ENCODE measurements around the gene CALCA. TPM values are rescaled to one million over a fixed set of nuclear protein-coding genes. Genes with fewer than 3 reads are reported as not detected.

Gene CALCA
- total and polyA plus RNA-seq, 8 donors = 0.41 to 3.1 (median 2.3) TPM

DNA sequence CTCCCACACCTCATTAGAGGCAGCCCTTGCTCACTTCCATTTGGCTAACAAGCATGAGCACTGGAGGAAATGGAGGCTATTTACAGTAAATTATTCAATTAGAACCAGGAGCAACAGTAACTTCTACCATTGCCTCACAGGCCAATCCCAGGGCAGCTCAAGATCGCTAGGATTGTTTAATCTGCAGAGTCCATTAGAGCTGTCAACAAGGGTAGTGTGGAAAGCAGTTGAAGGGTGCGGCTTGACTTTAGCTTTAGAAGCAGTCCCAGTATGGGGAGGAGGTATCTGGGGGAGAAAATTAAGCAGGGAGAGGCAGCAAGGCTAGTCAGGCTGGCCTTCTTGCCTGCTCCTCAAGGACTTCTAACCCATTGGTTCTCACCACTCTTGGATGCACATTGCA is 41.8 kb downstream of the CALCA start:
- TF ChIP-seq CTCF (IDR thresholded peaks at IDR 0.05) = no peak
- no peak for ATAC-seq
- Histone ChIP-seq H3K27me3 (peaks cover 0 to 5% of the 10 kb centered on the region in 2 donors), H3K9me3 (peaks cover 0 to 3% of the 10 kb centered on the region in 2 donors), H3K4me3 (no peak overlapping the region), H3K27ac (no peak overlapping the region), H3K36me3 (no peaks in the 10 kb centered on the region), H3K4me1 (no peaks in the 10 kb centered on the region)
- DNase-seq = no peak
- intact Hi-C loops (cut with DNase I) = no loop called here

GRCh38 chr11:14927146-14927545 is 45.0 kb downstream of the CALCA start:
- Histone ChIP-seq H3K9me3 (peaks cover 0 to 3% of the 10 kb centered on the region in 2 donors), H3K27me3 (peaks cover 0 to 5% of the 10 kb centered on the region in 2 donors), H3K4me1 (no peaks in the 10 kb centered on the region), H3K4me3 (no peak overlapping the region), H3K27ac (no peak overlapping the region), H3K36me3 (no peaks in the 10 kb centered on the region)
- ATAC-seq = no peak
- no peak for TF ChIP-seq CTCF (IDR thresholded peaks at IDR 0.05)
- DNase-seq = no peak
- intact Hi-C loops (cut with DNase I) = no loop called here

DNA sequence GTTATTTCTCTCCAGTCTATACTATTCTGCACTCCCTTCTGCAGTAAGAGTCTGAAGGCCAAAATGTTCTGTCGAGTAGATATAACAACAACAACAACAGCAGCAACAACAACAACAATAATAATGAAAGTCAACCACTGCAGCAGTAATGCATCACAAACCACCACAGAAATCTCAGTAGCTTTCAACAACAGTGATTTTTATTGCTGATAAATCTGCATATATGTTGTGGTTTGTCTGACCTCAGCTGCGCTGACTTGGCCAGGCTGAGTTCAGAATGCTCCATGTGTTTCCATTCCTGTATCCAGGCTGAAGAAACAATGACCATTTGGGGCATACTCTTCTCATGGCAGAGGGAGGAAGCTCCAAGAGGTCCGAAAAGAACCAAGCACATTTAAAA is 47.8 kb downstream of the CALCA start:
- TF ChIP-seq CTCF (IDR thresholded peaks at IDR 0.05) = no peak
- no peak overlapping the region for H3K4me3 ChIP-seq
- H3K4me1 ChIP-seq = no peaks in the 10 kb centered on the region
- no peaks in the 10 kb centered on the region for H3K36me3 ChIP-seq
- DNase-seq (no peak), ATAC-seq (no peak)
- intact Hi-C loops (cut with DNase I) = no loop called here
- peaks cover 0 to 3% of the 10 kb centered on the region in 2 donors for H3K9me3 ChIP-seq
- H3K27ac ChIP-seq = no peak overlapping the region
- no peaks in the 10 kb centered on the region for H3K27me3 ChIP-seq

Other genes with a start within 250 kb of the CALCA start
- gene CYP2R1, start 80.1 kb downstream of the CALCA start, total RNA-seq = 10 to 100 TPM; 11.5 to 13.3 TPM
- 10 to 100 TPM; 26.1 to 34.8 (median 31.0) TPM for gene CYP2R1, start 80.1 kb downstream of the CALCA start, polyA plus RNA-seq (ENCODE audit: insufficient read length in 6 of 6)
- gene CALCB, start 101.2 kb upstream of the CALCA start, total RNA-seq = under 1 TPM in 1 of 2 donors, not detected in 1; 0.17 TPM
- under 1 TPM; 0.11 to 0.28 (median 0.18) TPM for gene CALCB, start 101.2 kb upstream of the CALCA start, polyA plus RNA-seq (ENCODE audit: insufficient read length in 6 of 6)
- under 1 TPM; 0.52 to 0.79 TPM for gene INSC, start 142.6 kb upstream of the CALCA start, total RNA-seq
- 1 to 10 TPM in 1 of 6 donors, under 1 TPM in 5; 0.34 to 1.1 (median 0.57) TPM for gene INSC, start 142.6 kb upstream of the CALCA start, polyA plus RNA-seq (ENCODE audit: insufficient read length in 6 of 6)

Data from left lung (tissue), 10 donors.